Measurements from ENCODE around the gene PCSK5. TPM values are rescaled to one million over a fixed set of nuclear protein-coding genes. Genes with fewer than 3 reads are reported as not detected.
"Not testable (repeated sequence)": the region's sequence is repeated elsewhere in the genome, so short reads cannot be mapped to it uniquely, and the experiment has no call there.

PCSK5 gene
- total RNA-seq = 78.9 TPM

DNA sequence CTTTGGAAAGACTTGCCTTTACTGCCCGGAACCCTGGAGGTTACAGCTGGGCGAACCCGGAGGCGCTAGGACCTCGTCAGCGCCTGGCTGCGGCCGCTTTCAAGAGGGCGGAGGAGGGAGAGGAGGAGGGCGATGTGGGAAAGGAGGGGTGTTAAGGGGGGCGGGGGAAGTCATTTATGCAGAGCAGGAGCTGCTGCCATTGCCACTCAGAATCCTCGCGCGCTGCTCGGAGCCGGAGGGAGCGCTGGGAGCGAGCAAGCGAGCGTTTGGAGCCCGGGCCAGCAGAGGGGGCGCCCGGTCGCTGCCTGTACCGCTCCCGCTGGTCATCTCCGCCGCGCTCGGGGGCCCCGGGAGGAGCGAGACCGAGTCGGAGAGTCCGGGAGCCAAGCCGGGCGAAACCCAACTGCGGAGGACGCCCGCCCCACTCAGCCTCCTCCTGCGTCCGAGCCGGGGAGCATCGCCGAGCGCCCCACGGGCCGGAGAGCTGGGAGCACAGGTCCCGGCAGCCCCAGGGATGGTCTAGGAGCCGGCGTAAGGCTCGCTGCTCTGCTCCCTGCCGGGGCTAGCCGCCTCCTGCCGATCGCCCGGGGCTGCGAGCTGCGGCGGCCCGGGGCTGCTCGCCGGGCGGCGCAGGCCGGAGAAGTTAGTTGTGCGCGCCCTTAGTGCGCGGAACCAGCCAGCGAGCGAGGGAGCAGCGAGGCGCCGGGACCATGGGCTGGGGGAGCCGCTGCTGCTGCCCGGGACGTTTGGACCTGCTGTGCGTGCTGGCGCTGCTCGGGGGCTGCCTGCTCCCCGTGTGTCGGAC lies at the start of gene PCSK5:
Gene PCSK5, plus strand, starts transcription at position 202 of the 805 bp plus-strand sequence. Its CDS starts 509 bp downstream, at position 711.
- DNase-seq (ENCODE audit: low spot score) = peak; percentile 95

DNA sequence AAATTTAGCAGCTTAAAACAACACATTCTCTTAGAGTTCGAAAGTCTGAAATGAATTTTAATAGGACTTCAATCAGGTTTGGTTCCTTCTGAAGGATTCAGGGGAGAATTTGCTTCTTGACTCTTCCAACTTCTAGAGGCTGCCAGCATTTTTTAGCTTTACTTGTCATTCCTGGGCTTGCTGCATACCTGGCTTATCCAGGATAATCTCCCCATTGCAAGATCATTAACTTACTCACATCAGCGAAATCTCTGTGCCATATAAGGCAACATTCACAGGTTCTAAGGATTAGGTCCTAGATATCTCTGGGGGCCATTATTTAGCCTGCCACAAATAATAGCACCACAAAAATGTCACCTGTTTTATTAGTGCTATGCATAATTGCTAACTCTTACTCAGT lies 46.2 kb upstream of the PCSK5 start:
- no peak for DNase-seq (ENCODE audit: low spot score)

DNA sequence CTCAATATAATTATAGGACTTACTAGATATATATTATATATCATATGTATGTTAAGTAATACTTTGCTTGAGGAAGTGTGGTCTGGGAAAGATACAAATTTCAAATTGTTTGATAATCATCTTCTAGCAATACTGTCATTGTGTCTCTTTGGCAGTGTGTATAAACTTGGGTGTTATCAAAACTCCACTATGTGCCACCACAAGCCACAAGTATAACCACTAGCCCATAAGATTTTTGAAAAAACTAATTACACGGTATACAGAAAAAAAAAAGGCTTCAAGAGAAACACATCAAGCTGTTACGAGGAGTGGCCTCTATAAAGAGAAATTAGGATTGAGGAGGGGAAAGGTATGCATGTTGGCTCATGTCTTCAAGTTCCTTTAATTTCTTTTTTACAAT lies 44.7 kb upstream of the PCSK5 start:
- DNase-seq (ENCODE audit: low spot score) = no peak

DNA sequence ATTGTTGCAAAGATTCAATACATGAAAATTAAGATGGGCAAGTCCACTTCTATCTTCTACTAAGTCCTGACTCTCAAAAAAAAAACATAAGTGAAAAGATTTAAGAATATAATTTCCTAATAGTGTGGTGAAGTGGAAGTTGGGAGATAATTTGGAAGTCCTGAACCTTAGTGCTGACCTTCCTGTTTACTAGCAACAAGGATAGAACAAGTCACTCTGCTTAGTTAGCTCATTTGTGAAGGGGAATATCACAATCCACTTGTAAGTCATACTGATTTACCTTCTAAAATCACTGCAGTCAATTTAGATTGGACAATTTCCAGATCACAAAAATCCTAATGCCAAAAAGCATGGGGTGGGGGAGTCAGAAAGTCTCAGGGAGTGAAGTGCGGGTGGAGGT lies 43.4 kb upstream of the PCSK5 start:
- no peak for DNase-seq (ENCODE audit: low spot score)

DNA sequence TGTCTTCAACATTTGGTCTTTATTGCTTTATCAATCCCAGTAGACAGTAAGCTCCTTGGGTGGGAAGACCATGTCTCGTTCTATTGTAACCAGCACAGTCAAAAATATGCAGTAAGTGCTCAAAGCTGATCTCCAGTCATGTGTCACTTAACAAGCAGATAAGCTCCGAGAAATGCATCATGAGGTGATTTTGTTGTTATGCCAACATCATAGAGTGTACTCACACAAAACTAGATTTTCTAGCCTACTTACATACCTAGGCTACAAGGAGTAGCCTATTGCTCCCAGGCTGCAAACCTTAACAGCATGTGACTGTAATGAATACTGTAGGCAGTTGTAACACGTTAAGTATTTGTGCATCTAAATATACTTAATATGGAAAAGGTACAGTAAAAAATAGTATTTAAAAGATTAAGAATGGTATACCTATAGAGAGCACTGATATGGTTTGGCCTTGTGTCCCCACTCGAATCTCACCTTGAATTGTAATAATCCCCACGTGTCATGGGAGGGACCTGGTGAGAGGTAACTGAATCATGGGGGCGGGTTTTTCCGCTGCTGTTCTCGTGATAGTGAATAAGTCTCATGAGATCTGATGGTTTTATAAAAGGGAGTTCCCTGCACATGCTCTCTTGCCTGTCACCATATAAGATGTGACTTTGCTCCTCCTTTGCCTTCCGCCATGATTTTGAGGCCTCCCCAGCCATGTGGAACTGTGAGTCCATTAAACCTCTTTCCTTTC lies 39.8 kb upstream of the PCSK5 start:
- DNase-seq (ENCODE audit: low spot score) = no peak

DNA sequence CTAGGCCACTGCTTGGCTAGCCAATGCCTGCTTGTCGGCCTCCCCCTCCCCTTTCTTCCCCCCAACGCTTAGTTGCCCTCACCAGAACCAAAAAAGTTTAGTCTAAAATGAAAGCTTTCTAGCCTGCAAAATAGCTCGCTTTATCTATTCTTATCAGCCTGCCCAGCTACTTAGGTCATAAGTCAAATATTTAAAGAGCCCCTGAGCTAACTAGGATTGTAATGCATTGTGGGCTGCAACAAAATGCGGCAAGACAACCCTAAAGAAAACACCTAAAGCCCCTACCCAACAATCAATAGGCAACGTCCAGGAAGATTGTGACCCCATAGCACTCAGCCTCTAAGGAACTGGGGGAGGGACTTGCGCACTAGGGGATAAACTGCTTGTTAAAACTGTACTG lies 38.6 kb upstream of the PCSK5 start:
- no peak for DNase-seq (ENCODE audit: low spot score)

DNA sequence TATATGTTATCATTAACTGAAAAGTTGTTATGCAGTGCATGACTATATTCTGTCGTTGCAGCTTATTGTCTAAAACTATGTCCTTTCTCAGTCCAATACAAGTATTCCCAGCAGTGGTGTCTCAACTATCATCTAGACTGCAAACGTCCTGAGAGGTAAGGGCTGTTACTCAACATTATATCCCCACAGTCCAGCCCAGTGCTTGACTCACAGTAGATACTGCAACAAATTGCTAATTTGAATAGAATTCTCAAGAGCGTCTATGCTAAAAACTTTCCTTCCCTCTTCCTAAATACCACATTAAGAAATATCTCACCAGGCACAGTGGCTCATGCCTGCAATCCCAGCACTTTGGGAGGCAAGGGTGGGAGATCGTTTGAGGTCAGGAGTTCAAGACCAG lies 37.7 kb upstream of the PCSK5 start:
- DNase-seq (ENCODE audit: low spot score) = no peak

DNA sequence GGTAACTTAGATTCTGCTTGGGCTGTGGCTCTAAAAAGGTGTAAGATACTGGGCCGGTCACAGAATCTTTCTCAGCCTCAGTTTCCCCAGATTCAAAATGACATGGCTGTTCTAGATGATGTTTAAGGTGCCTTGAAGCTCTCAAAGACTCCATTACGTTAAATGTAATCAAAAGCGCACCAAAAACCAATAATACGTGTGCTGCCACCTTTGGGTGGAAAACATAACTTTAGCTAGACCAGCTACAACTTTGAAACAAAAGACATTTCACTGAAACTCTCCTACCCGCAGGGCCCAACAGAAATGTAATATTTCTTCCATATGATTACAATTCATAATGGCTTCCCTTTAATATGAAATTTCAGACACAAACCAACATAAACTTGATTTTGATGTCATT lies 35.0 kb upstream of the PCSK5 start:
- peak; percentile 24 for DNase-seq (ENCODE audit: low spot score)

DNA sequence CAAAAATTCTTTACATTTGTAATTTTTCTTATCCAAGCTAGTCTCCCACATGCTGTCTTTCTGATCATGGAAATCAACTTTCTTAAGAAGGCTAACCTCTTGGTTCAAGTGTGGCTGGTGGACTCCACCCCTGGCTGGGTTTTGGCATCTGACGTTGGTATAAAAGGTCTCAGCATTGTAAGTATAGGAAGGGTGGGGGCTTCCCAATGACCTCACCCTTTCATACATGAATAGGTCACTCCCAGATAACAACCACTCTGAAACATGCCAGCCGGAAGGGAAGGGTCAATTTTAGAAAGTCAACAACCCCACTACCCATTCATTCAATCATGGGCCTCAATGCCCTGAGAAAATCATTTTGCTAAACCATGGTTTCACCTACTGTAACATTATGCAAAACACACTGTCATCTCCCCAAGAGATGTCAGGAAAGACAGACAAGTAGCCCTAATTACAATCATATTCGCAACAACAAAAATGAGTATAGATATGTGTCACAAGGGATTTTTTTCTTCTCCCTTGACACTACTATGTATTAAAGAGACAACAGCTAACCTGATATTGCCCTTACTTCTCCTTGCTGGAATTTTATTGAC lies 31.9 kb upstream of the PCSK5 start:
- DNase-seq (ENCODE audit: low spot score) = no peak

DNA sequence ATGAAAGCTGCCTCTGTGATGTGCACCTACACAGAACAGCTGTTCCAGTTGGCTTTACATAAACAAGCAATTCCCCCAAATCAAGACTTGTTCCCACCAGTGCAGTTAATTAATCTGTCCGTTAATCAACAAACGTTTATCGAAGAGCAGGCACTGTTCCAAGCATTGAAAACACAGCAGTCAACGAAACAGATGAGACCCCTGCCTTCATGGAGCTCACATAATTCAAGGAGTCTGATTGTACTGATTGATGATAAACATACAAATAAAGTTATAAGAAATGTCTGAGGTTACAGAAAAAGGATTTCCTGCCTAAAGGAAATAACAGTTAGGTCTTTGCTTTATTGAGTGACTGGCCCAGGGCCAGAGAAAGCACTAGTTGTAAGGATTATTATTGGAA lies 26.2 kb upstream of the PCSK5 start:
- no peak for DNase-seq (ENCODE audit: low spot score)

DNA sequence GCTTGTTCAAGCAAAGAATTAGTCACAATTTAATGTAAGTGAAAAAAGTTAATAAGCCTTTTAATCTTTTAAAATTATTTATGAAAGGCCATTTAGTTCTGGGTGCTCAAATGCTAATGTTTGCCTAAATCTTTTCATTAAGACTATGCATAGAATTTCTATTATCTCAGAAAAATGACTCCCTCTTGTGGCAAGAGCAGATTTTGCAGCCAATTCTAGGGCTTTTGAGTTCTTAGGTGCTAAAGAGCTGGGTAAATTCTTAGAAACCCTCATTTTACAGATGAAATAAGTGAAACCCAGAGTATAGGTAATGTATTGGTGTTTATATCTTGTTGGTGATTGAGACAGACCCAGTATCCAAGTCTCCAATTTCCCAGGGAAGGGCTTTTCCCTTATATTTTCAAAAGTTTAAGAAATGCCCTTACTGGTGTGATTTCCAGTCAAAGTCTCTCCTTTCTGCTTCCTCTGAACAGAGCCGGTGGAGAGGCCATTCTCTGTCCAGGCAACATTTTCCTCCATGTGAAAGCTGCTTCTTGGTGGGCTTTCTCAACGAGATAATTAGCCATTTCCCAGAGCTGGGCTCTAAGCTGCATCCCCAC lies 24.1 kb upstream of the PCSK5 start:
- DNase-seq (ENCODE audit: low spot score) = peak; percentile 62

DNA sequence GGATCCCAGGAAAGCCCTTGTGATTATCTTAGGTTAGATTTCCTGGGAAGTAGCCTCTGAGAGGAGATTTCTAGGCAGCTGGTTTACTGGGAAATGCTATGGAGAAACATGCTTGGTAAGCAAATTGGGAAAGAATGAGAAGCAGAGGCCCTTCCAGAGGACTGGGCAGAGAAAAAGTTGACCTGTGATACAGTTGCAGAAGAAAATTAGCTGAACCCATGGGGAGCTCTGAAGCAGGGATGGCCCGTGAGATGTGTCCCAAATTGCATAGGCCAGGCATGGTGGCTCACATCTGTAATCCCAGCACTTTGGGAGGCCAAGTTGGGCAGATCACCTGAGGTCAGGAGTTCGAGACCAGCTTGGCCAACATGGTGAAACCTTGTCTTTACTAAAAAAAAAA lies 21.9 kb upstream of the PCSK5 start:
- DNase-seq (ENCODE audit: low spot score) = not testable (repeated sequence)

DNA sequence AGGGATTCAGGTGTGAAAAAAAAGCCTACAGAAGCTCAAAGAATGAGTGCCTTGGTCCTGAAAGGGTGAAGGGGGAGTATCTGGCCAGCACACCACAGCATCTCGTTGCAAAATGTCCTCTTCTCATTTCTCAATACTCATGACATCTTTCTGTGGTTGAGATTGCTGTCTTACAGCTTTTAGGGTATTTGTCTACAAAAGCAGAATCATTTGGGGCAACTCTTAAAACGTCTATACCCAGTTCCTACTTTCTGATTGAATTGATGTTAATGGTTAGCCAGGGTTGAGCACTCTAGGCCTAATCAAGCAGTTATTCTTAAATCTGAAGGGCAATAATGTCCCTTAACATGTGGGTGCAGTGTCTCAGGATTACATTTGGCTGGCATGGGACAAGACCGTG lies 21.2 kb upstream of the PCSK5 start:
- DNase-seq (ENCODE audit: low spot score) = no peak

DNA sequence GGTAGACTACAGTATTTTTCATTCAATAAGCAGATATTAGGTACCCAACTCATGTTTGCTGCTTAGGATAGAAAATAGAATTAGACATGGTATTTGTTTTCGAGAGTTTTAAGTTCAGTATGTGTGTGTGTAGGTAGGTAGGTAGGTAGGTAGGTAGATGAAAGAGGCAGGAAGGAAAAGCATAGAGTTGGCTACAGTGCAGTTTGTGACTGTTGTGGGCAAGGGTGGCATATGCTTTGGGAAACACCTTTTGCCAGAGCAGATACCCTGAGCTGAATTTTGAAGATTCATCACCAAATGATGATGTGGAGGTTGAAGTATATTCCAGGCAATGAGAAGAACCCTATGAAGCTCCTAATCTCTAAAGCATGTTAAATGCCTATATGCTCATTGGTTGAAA lies 20.0 kb upstream of the PCSK5 start:
- DNase-seq (ENCODE audit: low spot score) = no peak

DNA sequence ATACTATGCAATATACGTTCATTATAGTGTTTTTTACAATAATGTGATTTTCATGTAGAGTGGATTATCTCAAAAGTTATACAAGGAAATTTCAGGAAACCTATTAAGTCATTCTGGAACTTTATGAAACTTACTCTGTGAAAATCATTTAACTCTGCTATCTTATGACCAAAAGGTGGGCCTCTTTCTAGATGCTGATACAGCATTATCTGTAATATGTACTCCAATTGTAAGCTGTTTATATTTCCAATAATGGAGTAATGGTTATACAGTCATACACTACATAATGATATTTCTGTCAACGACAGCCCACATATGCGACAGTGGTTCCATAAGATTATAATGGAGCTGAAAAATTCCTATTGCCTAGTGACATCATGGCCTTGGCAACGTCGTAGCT lies 18.8 kb upstream of the PCSK5 start:
- DNase-seq (ENCODE audit: low spot score) = no peak

DNA sequence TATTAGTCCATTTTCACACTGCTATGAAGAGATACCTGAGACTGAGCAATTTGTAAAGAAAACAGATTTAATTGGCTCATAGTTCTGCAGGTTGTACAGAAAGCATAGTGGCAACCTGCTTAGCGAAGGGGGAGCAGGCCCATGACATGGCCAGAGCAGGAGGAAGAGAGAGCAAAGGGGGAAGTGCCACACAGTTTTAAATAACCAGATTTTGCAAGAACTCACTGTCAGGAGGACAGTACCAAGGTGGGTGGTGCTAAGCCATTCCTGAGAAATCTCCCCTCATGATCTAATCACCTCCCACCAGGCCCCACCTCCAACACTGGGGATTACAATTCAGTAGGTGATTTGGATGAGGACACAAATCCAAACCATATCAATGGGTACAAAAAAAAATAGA lies 16.8 kb upstream of the PCSK5 start:
- DNase-seq (ENCODE audit: low spot score) = no peak

DNA sequence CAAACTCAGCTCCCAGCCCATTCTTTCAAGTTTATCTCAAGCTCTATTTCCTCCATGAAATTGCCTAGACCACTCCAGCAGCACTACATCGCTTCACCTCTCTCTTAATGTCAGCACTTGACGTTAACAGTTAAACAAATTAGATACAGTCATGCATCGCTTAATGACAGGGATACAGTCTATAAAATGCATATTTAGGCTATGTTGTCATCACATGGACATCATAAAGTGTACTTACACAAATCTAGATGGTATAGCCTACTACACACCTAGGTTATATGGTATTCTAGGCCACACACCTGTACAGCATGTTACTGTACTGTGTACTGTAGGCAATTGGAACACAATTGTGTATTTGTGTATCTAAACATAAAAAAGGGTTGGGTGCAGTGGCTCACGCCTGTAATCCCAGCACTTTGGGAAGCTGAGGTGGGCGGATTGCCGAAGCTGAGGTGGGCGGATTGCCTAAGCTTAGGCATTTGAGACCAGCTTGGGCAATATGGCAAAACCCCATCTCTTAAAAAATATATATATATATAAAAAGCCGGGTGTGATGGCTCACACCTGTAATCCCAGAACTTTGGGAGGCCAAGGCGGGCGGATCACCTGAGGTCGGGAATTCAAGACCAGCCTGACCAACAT lies 13.4 kb upstream of the PCSK5 start:
- DNase-seq (ENCODE audit: low spot score) = no peak

DNA sequence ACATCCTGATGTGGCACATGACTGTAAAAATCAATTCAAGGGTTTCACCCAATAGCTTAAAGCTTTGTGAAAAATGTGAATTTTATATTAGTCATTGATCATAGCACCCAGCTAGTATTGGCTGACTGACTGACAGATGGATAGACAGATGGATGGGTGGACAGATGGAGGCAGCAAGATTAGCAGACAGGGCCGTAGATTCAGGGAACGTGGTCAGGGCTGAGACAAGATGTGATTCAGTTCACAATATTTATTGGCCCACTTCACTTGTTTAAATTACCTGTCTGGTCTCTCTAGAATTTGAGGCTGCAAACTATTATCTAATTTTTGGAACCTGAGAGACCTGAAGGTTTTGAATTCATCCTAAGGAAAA lies 12.0 kb upstream of the PCSK5 start:
- no peak for DNase-seq (ENCODE audit: low spot score)

DNA sequence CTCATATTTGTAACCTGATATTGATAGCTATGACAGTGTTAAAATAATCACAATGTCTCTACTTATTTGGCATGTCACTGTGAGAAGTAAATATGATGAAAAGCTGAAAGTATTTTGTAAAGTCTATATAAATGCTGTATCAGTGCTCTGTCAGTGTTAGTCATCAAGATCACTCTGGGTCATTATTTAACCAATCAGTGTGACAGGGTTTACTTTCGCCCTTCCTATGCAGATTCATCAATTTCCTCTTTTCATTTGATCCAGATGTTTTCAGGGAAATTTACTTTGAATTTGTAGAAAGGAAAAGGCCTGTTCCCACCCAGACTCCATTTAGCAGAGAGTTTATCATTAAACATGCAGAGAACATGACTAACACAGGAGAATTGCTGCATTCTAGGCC lies 9.9 kb upstream of the PCSK5 start:
- no peak for DNase-seq (ENCODE audit: low spot score)

DNA sequence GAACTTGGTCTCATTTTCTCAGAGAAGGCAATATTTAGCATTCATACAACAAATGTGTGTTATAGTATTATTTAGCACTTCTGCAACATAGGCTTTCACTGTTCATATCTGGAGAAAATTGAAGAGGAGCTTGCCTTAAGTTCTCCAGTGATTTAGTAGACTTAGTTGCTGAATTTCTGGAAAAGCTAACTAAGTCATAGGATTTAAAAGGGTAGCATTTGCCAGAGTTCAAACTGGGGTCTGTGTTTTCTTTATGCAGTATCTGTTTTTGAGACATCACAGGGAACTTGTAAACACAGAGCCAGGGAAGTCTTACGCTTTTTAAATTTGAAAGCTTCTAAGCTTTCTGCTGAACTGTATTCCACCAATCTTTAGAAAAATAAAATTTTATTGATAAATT lies 8.7 kb upstream of the PCSK5 start:
- no peak for DNase-seq (ENCODE audit: low spot score)

DNA sequence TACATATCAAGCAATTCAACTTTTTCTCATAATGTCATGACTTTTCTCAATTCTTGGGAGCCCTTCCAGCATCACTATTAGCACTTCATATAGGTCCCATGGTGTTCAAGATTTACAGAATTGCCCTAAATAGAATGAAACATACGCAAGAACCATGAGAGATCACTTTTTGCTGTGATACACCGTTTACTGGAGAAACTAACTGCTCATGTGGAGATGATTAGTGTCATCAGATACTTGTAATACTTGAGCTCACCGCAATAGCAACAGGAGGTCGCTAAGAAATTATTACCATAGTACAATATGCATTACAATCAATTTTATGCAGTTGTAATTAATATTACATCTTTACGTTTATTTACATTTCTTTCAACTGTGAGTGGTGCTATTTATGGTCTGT lies 4.8 kb upstream of the PCSK5 start:
- no peak for DNase-seq (ENCODE audit: low spot score)

DNA sequence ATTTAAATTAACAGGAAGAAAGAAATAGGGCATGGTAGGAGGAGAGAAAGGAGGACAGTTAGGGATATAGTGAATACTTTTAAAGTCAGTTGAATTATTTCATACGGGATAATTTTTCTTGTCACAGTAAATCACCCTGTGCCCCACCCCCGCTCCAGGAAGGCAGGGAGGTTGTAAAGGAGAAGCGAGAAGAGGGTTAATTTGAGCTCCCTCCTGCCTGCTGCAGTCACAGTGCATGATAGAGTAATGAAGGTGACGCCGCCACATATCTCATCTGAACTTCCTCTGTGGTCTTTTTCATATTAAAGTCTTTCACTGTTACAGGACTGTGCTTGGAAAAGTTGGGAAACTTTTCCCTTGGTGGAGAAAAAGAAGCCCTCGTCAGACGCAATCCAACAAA lies 896 bp upstream of the PCSK5 start:
- DNase-seq (ENCODE audit: low spot score) = no peak

All from mucosa of gallbladder (tissue), 1 donor.